GM19099 (cell line): ENCODE data around the gene DNAJC21.

Source experiments
- POLR2A ChIP-seq: IDR thresholded peaks from 3 replicates; pipeline ENCODE4 v1.6.1; 2011; ENCODE audit warnings: low read depth; ENCODE audit not compliant: insufficient read length; ENCODE audit errors: extremely low read depth

The DNAJC21 gene

GRCh38 chr5:34929134-34929719, at the start of gene DNAJC21:
Gene DNAJC21 (plus strand): TSS chr5:34929559. CDS start chr5:34929820, 261 bp downstream.
- peak; percentile 6 for TF ChIP-seq POLR2A

- no peak for TF ChIP-seq POLR2A
Measured at GRCh38 chr5:34881246-34881645, 48.1 kb upstream of the DNAJC21 start.

GRCh38 chr5:34886392-34887119, 42.8 kb upstream of the DNAJC21 start:
- TF ChIP-seq POLR2A: no peak

GRCh38 chr5:34889394-34889793, 40.0 kb upstream of the DNAJC21 start:
- TF ChIP-seq POLR2A: no peak

GRCh38 chr5:34891981-34892380, 37.4 kb upstream of the DNAJC21 start:
- TF ChIP-seq POLR2A: no peak

- TF ChIP-seq POLR2A: no peak
Measured at GRCh38 chr5:34892414-34892813, 36.9 kb upstream of the DNAJC21 start.

- TF ChIP-seq POLR2A: no peak
Measured at GRCh38 chr5:34894716-34895115, 34.6 kb upstream of the DNAJC21 start.

GRCh38 chr5:34895641-34896419, 33.5 kb upstream of the DNAJC21 start:
- no peak for TF ChIP-seq POLR2A

- TF ChIP-seq POLR2A: no peak
Measured at GRCh38 chr5:34897646-34898045, 31.7 kb upstream of the DNAJC21 start.

- TF ChIP-seq POLR2A: no peak
Measured at GRCh38 chr5:34898258-34898895, 31.0 kb upstream of the DNAJC21 start.

- TF ChIP-seq POLR2A: no peak
Measured at GRCh38 chr5:34899066-34899465, 30.3 kb upstream of the DNAJC21 start.

GRCh38 chr5:34900652-34901051, 28.7 kb upstream of the DNAJC21 start:
- TF ChIP-seq POLR2A: no peak

GRCh38 chr5:34903260-34903659, 26.1 kb upstream of the DNAJC21 start:
- no peak for TF ChIP-seq POLR2A

- no peak for TF ChIP-seq POLR2A
Measured at GRCh38 chr5:34905564-34905963, 23.8 kb upstream of the DNAJC21 start.

GRCh38 chr5:34913072-34913471, 16.3 kb upstream of the DNAJC21 start:
- TF ChIP-seq POLR2A: no peak
